Hepatocyte (in vitro differentiated cells): Measurements from ENCODE around the gene DPM1. TPM values are rescaled to one million over a fixed set of nuclear protein-coding genes. Genes with fewer than 3 reads are reported as not detected.
A peak's percentile ranks its signal among the peaks of the same experiment; 100 is the strongest.

Experiments used
- DNase-seq: peaks from one replicate; pipeline ENCODE4 v3.0.0-alpha.2; 2016; ENCODE audit warnings: low spot score
- H2AFZ ChIP-seq: fragments of 200-600 bp; sonication (generic); 2 replicates; pipeline ENCODE4 v1.6.0; 2016; ENCODE audit warnings: antibody characterized with exemption, mild to moderate bottlenecking
- H3K27ac ChIP-seq: fragments of 200-600 bp; sonication (generic); 2 replicates; pipeline ENCODE4 v1.5.1; 2016; ENCODE audit warnings: mild to moderate bottlenecking
- H3K27me3 ChIP-seq: fragments of 200-600 bp; sonication (generic); 2 replicates; pipeline ENCODE4 v1.6.1; 2016
- H3K36me3 ChIP-seq: fragments of 200-600 bp; sonication (generic); replicated peaks from 2 replicates; pipeline ENCODE4 v1.5.1; 2016; ENCODE audit warnings: low read depth; ENCODE audit not compliant: insufficient read depth
- H3K4me1 ChIP-seq: fragments of 200-600 bp; sonication (generic); 2 replicates; pipeline ENCODE4 v1.5.1; 2016; ENCODE audit warnings: mild to moderate bottlenecking, moderate library complexity; ENCODE audit not compliant: insufficient read depth
- H3K4me2 ChIP-seq: fragments of 200-600 bp; sonication (generic); 2 replicates; pipeline ENCODE4 v1.6.0; 2016
- H3K4me3 ChIP-seq: fragments of 200-600 bp; sonication (generic); 2 replicates; pipeline ENCODE4 v1.5.1; 2016; ENCODE audit warnings: mild to moderate bottlenecking
- H3K79me2 ChIP-seq: fragments of 200-600 bp; sonication (generic); 2 replicates; pipeline ENCODE4 v1.6.0; 2017; ENCODE audit warnings: mild to moderate bottlenecking
- H3K9me2 ChIP-seq: fragments of 200-600 bp; sonication (generic); replicated peaks from 2 replicates; pipeline ENCODE4 v1.6.0; 2017; ENCODE audit warnings: mild to moderate bottlenecking; ENCODE audit not compliant: insufficient read depth
- H3K9me3 ChIP-seq: fragments of 200-600 bp; sonication (generic); 2 replicates; pipeline ENCODE4 v1.5.1; 2016; ENCODE audit warnings: low read depth, mild to moderate bottlenecking
- H4K20me1 ChIP-seq: fragments of 200-600 bp; sonication (generic); 2 replicates; pipeline ENCODE4 v1.6.0; 2016; ENCODE audit warnings: mild to moderate bottlenecking; ENCODE audit not compliant: insufficient read depth, poor library complexity, severe bottlenecking
- CTCF ChIP-seq: fragments of 200-600 bp; sonication (generic); IDR thresholded peaks from 2 replicates; pipeline ENCODE4 v1.5.1; 2016; ENCODE audit warnings: antibody characterized with exemption, mild to moderate bottlenecking; ENCODE audit not compliant: poor library complexity
- EZH2 ChIP-seq: fragments of 200-600 bp; sonication (generic); IDR thresholded peaks from 2 replicates; pipeline ENCODE4 v1.6.1; 2016; ENCODE audit warnings: antibody characterized with exemption, mild to moderate bottlenecking, borderline replicate concordance
- EZH2phosphoT487 ChIP-seq: fragments of 200-600 bp; sonication (generic); IDR thresholded peaks from one replicate; pipeline ENCODE4 v1.6.1; 2018; ENCODE audit warnings: antibody characterized with exemption, mild to moderate bottlenecking, low read depth, moderate library complexity; ENCODE audit not compliant: unreplicated experiment, severe bottlenecking
- WGBS: methylation state at CpG from one replicate; pipeline ENCODE4 v1.1.6; 2016; ENCODE audit warnings: low lambda C conversion rate; ENCODE audit errors: missing lambda C conversion rate; 5-methylcytosine and 5-hydroxymethylcytosine counted together
- polyA plus RNA-seq: library from polyadenylated mRNA; unstranded; fragments of >200 nt; fragmentation: Nextera tagmentation; extraction: Ambion mirVana; gene quantifications from 2 replicates; pipeline ENCODE4 v1.2.1, GENCODE V29; 2016
- total RNA-seq: library from RNA; depleted of rRNA; stranded (reverse); fragments of >200 nt; gene quantifications from 2 replicates; pipeline ENCODE4 v1.2.3, GENCODE V29; 2014

Gene DPM1
- total RNA-seq (84.3 and 85.0 TPM in 2 replicates), polyA plus RNA-seq (72.9 and 77.8 TPM in 2 replicates)

GRCh38 chr20:50957798-50958614, at the start of gene DPM1:
Gene DPM1, minus strand, starts transcription at chr20:50958532. Its CDS starts 9 bp downstream, at chr20:50958523.
- peak; percentile 93 for DNase-seq
- Histone ChIP-seq H2AFZ (peak within 1 kb of the TSS; percentile 72), H4K20me1 (peaks cover 36% of the 10 kb centered on the region), H3K4me1 (peaks cover 10% of the 10 kb centered on the region), H3K9me2 (no peaks in the 10 kb centered on the region), H3K4me2 (peak within 1 kb of the TSS; percentile 82), H3K36me3 (no peaks in the 10 kb centered on the region), H3K27me3 (no peaks in the 10 kb centered on the region), H3K4me3 (peak within 1 kb of the TSS; percentile 56), H3K79me2 (peaks cover 82% of the 10 kb centered on the region), H3K9me3 (no peaks in the 10 kb centered on the region), H3K27ac (peak within 1 kb of the TSS; percentile 79)
- under 1% methylated on average over 52 of the region's 52 CpGs for WGBS
- no peak for TF ChIP-seq EZH2
- TF ChIP-seq CTCF: no peak
- no peak for TF ChIP-seq EZH2phosphoT487

GRCh38 chr20:51005214-51005613, 46.9 kb upstream of the DPM1 start:
- 92% methylated on average over 7 of the region's 7 CpGs for WGBS
- Histone ChIP-seq H3K27me3 (no peaks in the 10 kb centered on the region), H3K4me3 (no peak overlapping the region), H3K4me1 (no peaks in the 10 kb centered on the region), H3K79me2 (no peaks in the 10 kb centered on the region), H3K9me3 (no peaks in the 10 kb centered on the region), H3K4me2 (no peak overlapping the region), H3K27ac (no peak overlapping the region), H3K36me3 (no peaks in the 10 kb centered on the region), H3K9me2 (no peaks in the 10 kb centered on the region), H2AFZ (no peak overlapping the region), H4K20me1 (no peaks in the 10 kb centered on the region)
- DNase-seq: no peak
- TF ChIP-seq EZH2phosphoT487: no peak
- no peak for TF ChIP-seq CTCF
- no peak for TF ChIP-seq EZH2

- Histone ChIP-seq H3K27me3 (no peaks in the 10 kb centered on the region), H3K9me2 (no peaks in the 10 kb centered on the region), H3K36me3 (no peaks in the 10 kb centered on the region), H3K27ac (no peak overlapping the region), H3K4me1 (no peaks in the 10 kb centered on the region), H3K79me2 (no peaks in the 10 kb centered on the region), H3K4me2 (no peak overlapping the region), H2AFZ (no peak overlapping the region), H4K20me1 (no peaks in the 10 kb centered on the region), H3K4me3 (no peak overlapping the region), H3K9me3 (no peaks in the 10 kb centered on the region)
- no peak for TF ChIP-seq EZH2
- no peak for TF ChIP-seq CTCF
- no peak for TF ChIP-seq EZH2phosphoT487
- DNase-seq: no peak
- 94% methylated on average over 9 of the region's 9 CpGs for WGBS
Measured at GRCh38 chr20:51004781-51005180, 46.4 kb upstream of the DPM1 start.
